ENCODE data around the gene TESPA1. TPM values are rescaled to one million over a fixed set of nuclear protein-coding genes. Genes with fewer than 3 reads are reported as not detected.
"Not testable (repeated sequence)": the region's sequence is repeated elsewhere in the genome, so short reads cannot be mapped to it uniquely, and the experiment has no call there.

TESPA1 gene
- total RNA-seq, 1 experiment from 2014 or later, result not detected

DNA sequence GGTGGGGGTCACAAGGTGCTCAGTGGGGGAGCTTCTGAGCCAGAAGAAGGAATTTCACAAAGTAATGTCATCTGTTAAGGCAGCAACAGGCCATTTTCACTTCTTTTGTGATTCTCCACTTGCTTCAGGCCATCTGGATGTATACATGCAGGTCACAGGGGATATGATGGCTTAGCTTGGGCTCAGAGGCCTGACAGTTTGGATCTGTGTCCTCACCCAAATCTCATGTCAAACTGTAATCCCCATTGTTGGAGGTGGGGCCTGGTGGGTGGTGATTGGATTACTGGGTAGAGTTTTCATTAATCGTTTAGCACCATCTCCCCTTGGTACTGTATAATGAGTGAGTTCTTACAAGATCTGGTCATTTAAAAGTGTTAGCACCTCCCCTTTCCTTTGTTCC lies 36.4 kb downstream of the TESPA1 start:
- Histone ChIP-seq H3K9me3 (ENCODE audit: insufficient read depth, low read depth) (peaks cover 3% of the 10 kb centered on the region; the same call in 1 of the 2 replicates), H3K4me2 (no peak overlapping the region), H3K4me3 (no peak overlapping the region), H3F3A (ENCODE audit: insufficient read depth, low read depth) (no peaks in the 10 kb centered on the region), H3K27ac (no peak overlapping the region), H3K27me3 (ENCODE audit: insufficient read depth, low read depth) (peaks cover 9% of the 10 kb centered on the region; the same call in 1 of the 2 replicates), H3K4me1 (replicated peaks; ENCODE audit: insufficient read depth) (no peaks in the 10 kb centered on the region), H4K20me1 (ENCODE audit: insufficient read depth) (no peaks in the 10 kb centered on the region), H2AFZ (no peak overlapping the region), H3K79me2 (ENCODE audit: low read depth) (no peaks in the 10 kb centered on the region), H3K36me3 (ENCODE audit: low read depth) (no peaks in the 10 kb centered on the region), H3K9me2 (ENCODE audit: insufficient read depth) (no peaks in the 10 kb centered on the region)
- no TSS peak for BruUV-seq (replicated peaks)
- intact Hi-C loops (cut with micrococcal nuclease; ENCODE audit: unreplicated experiment), result no loop called here
- ChIA-PET CTCF (no interaction called here), POLR2A (ENCODE audit: unreplicated experiment) (no interaction called here)
- DNase-seq, result no peak
- TF ChIP-seq, protein P1, sequence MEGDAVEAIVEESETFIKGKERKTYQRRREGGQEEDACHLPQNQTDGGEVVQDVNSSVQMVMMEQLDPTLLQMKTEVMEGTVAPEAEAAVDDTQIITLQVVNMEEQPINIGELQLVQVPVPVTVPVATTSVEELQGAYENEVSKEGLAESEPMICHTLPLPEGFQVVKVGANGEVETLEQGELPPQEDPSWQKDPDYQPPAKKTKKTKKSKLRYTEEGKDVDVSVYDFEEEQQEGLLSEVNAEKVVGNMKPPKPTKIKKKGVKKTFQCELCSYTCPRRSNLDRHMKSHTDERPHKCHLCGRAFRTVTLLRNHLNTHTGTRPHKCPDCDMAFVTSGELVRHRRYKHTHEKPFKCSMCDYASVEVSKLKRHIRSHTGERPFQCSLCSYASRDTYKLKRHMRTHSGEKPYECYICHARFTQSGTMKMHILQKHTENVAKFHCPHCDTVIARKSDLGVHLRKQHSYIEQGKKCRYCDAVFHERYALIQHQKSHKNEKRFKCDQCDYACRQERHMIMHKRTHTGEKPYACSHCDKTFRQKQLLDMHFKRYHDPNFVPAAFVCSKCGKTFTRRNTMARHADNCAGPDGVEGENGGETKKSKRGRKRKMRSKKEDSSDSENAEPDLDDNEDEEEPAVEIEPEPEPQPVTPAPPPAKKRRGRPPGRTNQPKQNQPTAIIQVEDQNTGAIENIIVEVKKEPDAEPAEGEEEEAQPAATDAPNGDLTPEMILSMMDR (conservative IDR thresholded peaks at IDR 0.05), result no peak
- no peak for TF ChIP-seq EZH2 (IDR thresholded peaks at IDR 0.05; ENCODE audit: low read depth)

DNA sequence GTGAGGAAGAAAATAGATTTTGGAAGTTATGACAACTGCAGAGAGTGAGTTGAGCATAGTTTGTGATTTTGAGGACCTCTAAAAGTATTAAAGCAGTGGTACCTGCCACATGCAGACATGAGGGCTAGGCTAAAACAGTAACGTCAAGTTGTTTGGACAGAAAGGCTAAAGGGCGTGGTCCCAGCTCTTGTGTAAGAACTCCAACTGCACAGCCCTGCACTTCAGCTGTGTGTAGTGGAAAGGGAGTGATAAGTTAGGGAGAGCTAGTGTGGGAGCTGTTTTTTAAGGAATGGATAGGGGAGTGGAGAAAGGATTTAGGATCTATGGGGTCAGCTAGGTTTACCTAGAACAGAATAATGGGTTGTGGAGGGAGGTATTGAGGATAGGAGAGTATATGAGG lies 39.5 kb downstream of the TESPA1 start:
- no peaks in the 10 kb centered on the region for H3K79me2 ChIP-seq (ENCODE audit: low read depth)
- CTCF ChIA-PET, result no interaction called here
- H4K20me1 ChIP-seq (ENCODE audit: insufficient read depth), result no peaks in the 10 kb centered on the region
- no peak for TF ChIP-seq EZH2 (IDR thresholded peaks at IDR 0.05; ENCODE audit: low read depth)
- TF ChIP-seq, protein P1 (conservative IDR thresholded peaks at IDR 0.05), result no peak
- H3K27me3 ChIP-seq (ENCODE audit: insufficient read depth, low read depth), result peaks cover 9% of the 10 kb centered on the region; the same call in 1 of the 2 replicates
- no peaks in the 10 kb centered on the region for H3K9me2 ChIP-seq (ENCODE audit: insufficient read depth)
- BruUV-seq (replicated peaks), result no TSS peak
- intact Hi-C loops (cut with micrococcal nuclease; ENCODE audit: unreplicated experiment), result no loop called here
- no peak for DNase-seq
- H3K4me1 ChIP-seq (replicated peaks; ENCODE audit: insufficient read depth), result no peaks in the 10 kb centered on the region
- no peak overlapping the region for H3K27ac ChIP-seq
- no peak overlapping the region for H3K4me3 ChIP-seq
- no peaks in the 10 kb centered on the region for H3K36me3 ChIP-seq (ENCODE audit: low read depth)
- H2AFZ ChIP-seq, result no peak overlapping the region
- no peaks in the 10 kb centered on the region for H3F3A ChIP-seq (ENCODE audit: insufficient read depth, low read depth)
- H3K4me2 ChIP-seq, result no peak overlapping the region
- no peaks in the 10 kb centered on the region for H3K9me3 ChIP-seq (ENCODE audit: insufficient read depth, low read depth)
- POLR2A ChIA-PET (ENCODE audit: unreplicated experiment), result no interaction called here

DNA sequence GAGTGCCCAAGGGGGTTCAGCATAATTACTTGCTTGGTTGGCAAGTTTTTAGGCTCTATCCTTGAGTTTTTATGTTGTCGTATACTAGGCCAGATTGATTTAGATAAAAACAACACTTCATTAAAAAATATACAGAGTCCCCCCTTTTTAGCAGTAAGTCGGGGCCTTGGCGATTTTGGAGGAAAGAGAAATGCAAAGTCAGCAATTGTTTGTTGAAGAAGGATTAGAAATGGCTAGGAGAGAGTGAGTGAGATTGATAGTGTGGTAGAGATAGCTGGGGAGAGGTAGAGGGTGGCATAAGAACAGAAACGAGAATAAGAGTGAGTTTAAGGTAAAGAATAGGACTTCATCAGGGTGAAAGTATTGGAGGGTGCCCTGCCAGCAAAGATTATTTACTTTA lies 41.3 kb downstream of the TESPA1 start:
- intact Hi-C loops (cut with micrococcal nuclease; ENCODE audit: unreplicated experiment); H3F3A ChIP-seq (ENCODE audit: insufficient read depth, low read depth); H3K27me3 ChIP-seq (ENCODE audit: insufficient read depth, low read depth); H3K79me2 ChIP-seq (ENCODE audit: low read depth); H4K20me1 ChIP-seq (ENCODE audit: insufficient read depth); H3K4me1 ChIP-seq (replicated peaks; ENCODE audit: insufficient read depth); CTCF ChIA-PET; H2AFZ ChIP-seq; H3K9me2 ChIP-seq (ENCODE audit: insufficient read depth); DNase-seq; BruUV-seq (replicated peaks); POLR2A ChIA-PET (ENCODE audit: unreplicated experiment); H3K9me3 ChIP-seq (ENCODE audit: insufficient read depth, low read depth); H3K4me2 ChIP-seq; H3K27ac ChIP-seq; H3K36me3 ChIP-seq (ENCODE audit: low read depth); H3K4me3 ChIP-seq: not testable (repeated sequence)

DNA sequence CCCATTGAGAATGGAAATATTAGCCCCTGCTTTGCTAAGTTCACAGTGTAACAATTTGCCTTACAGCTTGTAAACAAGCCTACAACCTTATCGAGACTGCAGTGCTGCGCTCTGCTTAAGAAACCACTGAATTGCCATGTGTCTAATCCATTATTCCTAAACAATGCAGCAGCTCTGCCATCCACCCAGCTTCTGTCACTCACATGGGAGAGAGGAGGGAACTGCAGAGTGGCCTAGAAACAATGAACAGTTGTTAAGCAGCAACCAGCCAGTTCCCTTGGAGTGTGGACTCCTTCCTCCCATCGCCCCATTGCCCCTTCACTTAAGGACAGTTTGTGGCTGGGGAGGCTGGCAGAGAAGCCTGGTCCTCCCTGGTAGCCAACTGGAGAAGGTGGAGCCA lies 42.9 kb downstream of the TESPA1 start:
- H3K4me1 ChIP-seq (replicated peaks; ENCODE audit: insufficient read depth), result no peaks in the 10 kb centered on the region
- no peaks in the 10 kb centered on the region for H3K79me2 ChIP-seq (ENCODE audit: low read depth)
- DNase-seq, result no peak
- no peak overlapping the region for H2AFZ ChIP-seq
- BruUV-seq (replicated peaks), result no TSS peak
- CTCF ChIA-PET, result no interaction called here
- no peaks in the 10 kb centered on the region for H3K9me2 ChIP-seq (ENCODE audit: insufficient read depth)
- H3K9me3 ChIP-seq (ENCODE audit: insufficient read depth, low read depth), result no peaks in the 10 kb centered on the region; the same call in 1 of the 2 replicates
- H4K20me1 ChIP-seq (ENCODE audit: insufficient read depth), result no peaks in the 10 kb centered on the region
- TF ChIP-seq, protein P1 (conservative IDR thresholded peaks at IDR 0.05), result no peak
- TF ChIP-seq EZH2 (IDR thresholded peaks at IDR 0.05; ENCODE audit: low read depth), result no peak
- H3K27ac ChIP-seq, result no peak overlapping the region
- no peak overlapping the region for H3K4me2 ChIP-seq
- POLR2A ChIA-PET (ENCODE audit: unreplicated experiment), result no interaction called here
- H3K4me3 ChIP-seq, result no peak overlapping the region
- peaks cover 7% of the 10 kb centered on the region; the same call in 1 of the 2 replicates for H3K27me3 ChIP-seq (ENCODE audit: insufficient read depth, low read depth)
- H3F3A ChIP-seq (ENCODE audit: insufficient read depth, low read depth), result no peaks in the 10 kb centered on the region
- no peaks in the 10 kb centered on the region for H3K36me3 ChIP-seq (ENCODE audit: low read depth)
- intact Hi-C loops (cut with micrococcal nuclease; ENCODE audit: unreplicated experiment), result no loop called here
